ENCODE measurements around the gene MGAT5B. TPM values are rescaled to one million over a fixed set of nuclear protein-coding genes. Genes with fewer than 3 reads are reported as not detected.

The MGAT5B gene
- total RNA-seq, 5 donors from 2014 or later (not counting 1 experiment from before 2014, with no cell fraction given): 0.15 to 2.4 (median 0.79) TPM

DNA sequence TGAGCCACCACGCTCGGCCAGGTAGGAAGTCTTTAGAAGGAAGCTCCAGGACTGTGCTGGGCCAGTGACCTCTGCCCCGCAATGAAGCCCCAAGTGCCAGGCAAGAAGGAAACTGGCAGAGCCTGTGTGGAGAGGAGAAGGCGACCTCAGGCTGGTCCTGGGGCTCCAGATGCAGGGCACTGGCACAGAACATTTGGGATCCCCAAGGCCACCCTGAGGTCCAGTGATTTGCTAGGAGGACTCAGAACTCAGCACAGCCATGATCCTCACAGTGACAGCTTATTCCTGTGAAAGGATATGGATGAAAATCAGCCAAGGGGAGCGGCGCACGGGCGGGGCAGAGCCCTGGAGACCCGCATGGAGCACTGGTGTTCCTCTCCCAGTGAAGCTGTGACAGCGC, 24.1 kb downstream of the MGAT5B start:
- ATAC-seq (replicated peaks in 1 of 4): no peak
- CTCF ChIA-PET: no interaction called here
- no peak overlapping the region for H3K4me3 ChIP-seq (ENCODE audit: control insufficient read depth in 1 of 2, extremely low read depth in 1 of 2, low read length in 1 of 2)
- WGBS (ENCODE audit: insufficient coverage): 89% methylated on average over 10 of the region's 10 CpGs
- no peak overlapping the region for H3K27ac ChIP-seq (ENCODE audit: low read length)
- no peak for DNase-seq
- peaks cover 0 to 7% of the 10 kb centered on the region in 2 experiments for H3K27me3 ChIP-seq (replicated peaks in 1 of 2; ENCODE audit: control insufficient read depth in 2 of 2, extremely low read depth in 1 of 2, insufficient read depth in 2 of 2, low read length in 1 of 2)
- no peaks in the 10 kb centered on the region for H3K9me3 ChIP-seq
- H3K9me3 Mint-ChIP-seq: no peaks in the 10 kb centered on the region
- H3K4me1 Mint-ChIP-seq: no peaks in the 10 kb centered on the region
- H3K36me3 ChIP-seq (ENCODE audit: control insufficient read depth in 2 of 2, extremely low read depth in 1 of 2, insufficient read depth in 1 of 2, low read length in 1 of 2): no peaks in the 10 kb centered on the region
- H3K27me3 Mint-ChIP-seq: peaks cover 0 to 7% of the 10 kb centered on the region in 2 donors
- no peaks in the 10 kb centered on the region for H3K4me1 ChIP-seq (ENCODE audit: control insufficient read depth in 1 of 2, extremely low read depth in 1 of 2, insufficient read depth in 2 of 2, low read length in 2 of 2)
- no peak overlapping the region for H3K27ac Mint-ChIP-seq
- POLR2A ChIA-PET: no interaction called here
- no peaks in the 10 kb centered on the region for H3K36me3 Mint-ChIP-seq
- no peak overlapping the region for H3K4me3 Mint-ChIP-seq

DNA sequence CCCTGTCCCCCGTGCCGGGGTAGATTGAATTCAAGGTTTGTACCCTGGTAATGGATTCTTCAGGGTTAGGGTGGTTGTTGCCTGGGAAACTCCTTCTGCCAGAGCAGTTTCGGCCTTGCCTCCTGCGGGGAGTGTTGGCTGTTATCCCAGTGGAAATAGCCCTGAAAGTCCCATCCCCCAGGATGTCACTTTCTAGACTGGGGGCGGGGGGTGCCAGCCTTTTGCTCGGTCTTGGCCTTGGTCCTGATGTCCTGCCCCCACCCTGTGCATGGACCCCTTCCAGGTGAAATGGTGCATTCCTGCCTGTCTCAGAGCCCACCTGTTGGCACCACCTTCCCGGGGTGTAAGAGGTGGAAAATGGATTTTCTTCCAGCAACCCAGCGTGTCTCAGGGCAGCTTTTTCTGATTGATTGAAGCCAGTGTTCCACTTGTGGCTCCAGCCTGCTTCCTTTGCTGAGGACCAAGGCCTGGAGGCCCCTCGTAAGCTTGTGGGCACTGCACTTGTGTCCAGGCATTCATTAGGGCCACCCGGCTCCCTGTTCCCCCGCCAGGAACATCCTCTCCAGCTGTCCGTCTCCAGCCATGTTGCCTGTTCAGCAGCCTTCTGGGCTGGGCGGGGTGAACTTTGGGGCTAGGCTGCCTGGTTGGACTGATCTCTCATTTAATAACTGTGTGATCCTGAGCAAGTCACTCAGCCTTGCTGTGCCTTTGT, 25.6 kb downstream of the MGAT5B start:
- no peak overlapping the region for H3K4me3 ChIP-seq (ENCODE audit: control insufficient read depth in 1 of 2, extremely low read depth in 1 of 2, low read length in 1 of 2)
- no peaks in the 10 kb centered on the region for H3K9me3 ChIP-seq
- CTCF ChIA-PET: interaction anchor here in 1 of 2 donors (0.7 kb wide), 1 partner anchor 164 kb away, joined by 5 read pairs; no protein-coding TSS in a partner anchor
- H3K4me1 ChIP-seq (ENCODE audit: control insufficient read depth in 1 of 2, extremely low read depth in 1 of 2, insufficient read depth in 2 of 2, low read length in 2 of 2): no peaks in the 10 kb centered on the region
- Mint-ChIP-seq H3K4me1 (no peaks in the 10 kb centered on the region), H3K27ac (no peak overlapping the region), H3K27me3 (no peaks in the 10 kb centered on the region), H3K36me3 (no peaks in the 10 kb centered on the region), H3K4me3 (no peak overlapping the region), H3K9me3 (no peaks in the 10 kb centered on the region)
- H3K27me3 ChIP-seq (replicated peaks in 1 of 2; ENCODE audit: control insufficient read depth in 2 of 2, extremely low read depth in 1 of 2, insufficient read depth in 2 of 2, low read length in 1 of 2): peaks cover 0 to 8% of the 10 kb centered on the region in 2 experiments
- DNase-seq: no peak
- no peak for ATAC-seq (replicated peaks in 1 of 4)
- H3K36me3 ChIP-seq (ENCODE audit: control insufficient read depth in 2 of 2, extremely low read depth in 1 of 2, insufficient read depth in 1 of 2, low read length in 1 of 2): no peaks in the 10 kb centered on the region
- POLR2A ChIA-PET: no interaction called here
- 88% methylated on average over 13 of the region's 13 CpGs for WGBS (ENCODE audit: insufficient coverage)
- H3K27ac ChIP-seq (ENCODE audit: low read length): no peak overlapping the region

DNA sequence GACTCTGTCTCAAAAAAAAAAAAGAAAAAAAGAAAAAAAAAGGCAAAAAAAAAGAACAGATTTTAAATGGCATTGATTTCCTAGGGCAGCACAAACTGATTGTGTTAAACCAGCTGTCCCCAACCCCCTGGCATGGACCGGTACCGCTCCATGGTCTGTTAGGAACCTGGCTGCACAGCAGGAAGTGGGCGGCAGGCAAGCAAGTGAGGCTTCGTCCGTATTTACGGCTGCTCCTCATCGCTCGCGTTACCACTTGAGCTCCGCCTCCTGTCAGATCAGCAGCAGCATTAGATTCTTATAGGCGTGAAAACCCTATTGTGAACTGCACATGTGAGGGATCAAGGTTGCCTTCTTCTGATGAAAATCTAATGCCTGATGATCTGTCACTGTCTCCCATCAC, 26.6 kb downstream of the MGAT5B start:
- DNase-seq (no peak), ATAC-seq (replicated peaks in 1 of 4) (no peak)
- Mint-ChIP-seq H3K4me1 (no peaks in the 10 kb centered on the region), H3K27me3 (no peaks in the 10 kb centered on the region), H3K9me3 (no peaks in the 10 kb centered on the region), H3K27ac (no peak overlapping the region), H3K4me3 (no peak overlapping the region), H3K36me3 (no peaks in the 10 kb centered on the region)
- Histone ChIP-seq H3K4me1 (ENCODE audit: control insufficient read depth in 1 of 2, extremely low read depth in 1 of 2, insufficient read depth in 2 of 2, low read length in 2 of 2) (no peaks in the 10 kb centered on the region), H3K4me3 (ENCODE audit: control insufficient read depth in 1 of 2, extremely low read depth in 1 of 2, low read length in 1 of 2) (no peak overlapping the region), H3K27me3 (replicated peaks in 1 of 2; ENCODE audit: control insufficient read depth in 2 of 2, extremely low read depth in 1 of 2, insufficient read depth in 2 of 2, low read length in 1 of 2) (peaks cover 0 to 9% of the 10 kb centered on the region in 2 experiments), H3K27ac (ENCODE audit: low read length) (no peak overlapping the region), H3K9me3 (no peaks in the 10 kb centered on the region), H3K36me3 (ENCODE audit: control insufficient read depth in 2 of 2, extremely low read depth in 1 of 2, insufficient read depth in 1 of 2, low read length in 1 of 2) (no peaks in the 10 kb centered on the region)
- POLR2A ChIA-PET: no interaction called here
- CTCF ChIA-PET: interaction anchor here in 1 of 2 donors (0.7 kb wide), 1 partner anchor 163 kb away, joined by 5 read pairs; no protein-coding TSS in a partner anchor
- 88% methylated on average over 10 of the region's 11 CpGs for WGBS (ENCODE audit: insufficient coverage)

DNA sequence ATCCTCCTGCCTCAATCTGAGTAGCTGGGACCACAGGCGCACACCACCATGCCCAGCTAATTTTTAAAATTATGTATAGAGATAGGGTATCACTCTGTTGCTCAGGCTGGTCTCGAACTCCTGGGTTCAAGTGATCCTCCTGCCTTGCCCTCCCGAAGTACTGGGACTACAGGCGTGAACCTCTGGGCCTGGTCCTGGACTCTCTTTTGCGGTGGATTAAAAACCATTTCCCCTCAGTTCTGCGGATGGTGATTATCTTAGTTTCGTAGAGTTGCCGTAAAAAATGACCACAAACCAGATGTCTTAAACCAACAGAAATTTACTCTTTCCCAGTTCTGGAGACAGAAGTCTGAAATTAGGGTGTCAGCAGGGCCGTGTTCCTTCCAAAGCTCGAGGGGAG, 28.8 kb downstream of the MGAT5B start:
- no peak overlapping the region for H3K4me3 Mint-ChIP-seq
- no peaks in the 10 kb centered on the region for H3K9me3 ChIP-seq

DNA sequence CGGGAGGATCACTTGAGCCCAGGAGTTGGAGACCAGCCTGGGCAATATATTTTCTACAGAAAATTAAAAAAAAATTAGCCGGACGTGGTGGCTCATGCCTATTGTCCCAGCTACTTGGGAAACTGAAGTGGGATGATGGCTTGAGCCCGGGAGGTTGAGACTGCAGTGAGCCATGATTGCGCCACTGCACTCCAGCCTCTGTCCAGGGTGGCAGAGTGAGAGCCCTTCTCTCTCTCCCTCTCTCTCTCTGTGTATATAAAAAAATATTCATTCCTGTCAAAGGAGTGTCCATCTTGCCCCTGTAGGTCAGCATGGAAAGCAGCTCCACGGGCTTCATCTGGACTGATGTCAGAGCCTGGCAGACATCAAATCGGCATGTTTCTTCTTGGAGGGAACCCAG, 31.2 kb downstream of the MGAT5B start:
- H3K27ac ChIP-seq (ENCODE audit: low read length): no peak overlapping the region
- POLR2A ChIA-PET: no interaction called here

More for the DNA sequence above, 28.8 kb downstream of the MGAT5B start:
- Mint-ChIP-seq H3K27ac (no peak overlapping the region), H3K9me3 (no peaks in the 10 kb centered on the region), H3K27me3 (no peaks in the 10 kb centered on the region), H3K36me3 (no peaks in the 10 kb centered on the region), H3K4me1 (no peaks in the 10 kb centered on the region)
- Histone ChIP-seq H3K27me3 (replicated peaks in 1 of 2; ENCODE audit: control insufficient read depth in 2 of 2, extremely low read depth in 1 of 2, insufficient read depth in 2 of 2, low read length in 1 of 2) (peaks cover 0 to 2% of the 10 kb centered on the region in 2 experiments), H3K36me3 (ENCODE audit: control insufficient read depth in 2 of 2, extremely low read depth in 1 of 2, insufficient read depth in 1 of 2, low read length in 1 of 2) (no peaks in the 10 kb centered on the region), H3K4me3 (ENCODE audit: control insufficient read depth in 1 of 2, extremely low read depth in 1 of 2, low read length in 1 of 2) (no peak overlapping the region), H3K27ac (ENCODE audit: low read length) (no peak overlapping the region), H3K4me1 (ENCODE audit: control insufficient read depth in 1 of 2, extremely low read depth in 1 of 2, insufficient read depth in 2 of 2, low read length in 2 of 2) (no peaks in the 10 kb centered on the region)
- ATAC-seq (replicated peaks in 1 of 4) (no peak), DNase-seq (no peak)
- ChIA-PET POLR2A (no interaction called here), CTCF (no interaction called here)
- 95% methylated on average over 3 of the region's 10 CpGs for WGBS (ENCODE audit: insufficient coverage)

DNA sequence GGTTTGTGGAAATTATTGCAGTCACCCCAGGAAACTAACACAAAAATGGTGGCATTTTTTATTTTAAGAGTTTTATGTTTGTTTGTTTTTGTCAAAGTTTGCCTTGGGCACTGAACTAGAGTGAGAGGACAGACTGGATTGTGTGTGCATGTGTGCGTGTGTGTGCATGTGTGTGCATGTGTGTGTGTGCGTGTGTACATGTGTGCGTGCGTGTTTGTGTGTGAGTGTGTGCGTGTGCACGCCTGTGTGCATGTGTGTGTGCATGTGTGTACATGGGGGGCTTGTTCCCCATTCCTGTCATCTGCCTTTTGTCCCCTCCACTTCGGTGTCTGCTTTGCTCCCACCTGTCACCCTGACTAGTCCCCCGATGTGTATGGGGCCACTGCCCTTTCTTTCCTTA, 32.5 kb downstream of the MGAT5B start:
- ATAC-seq (replicated peaks in 1 of 4) (no peak), DNase-seq (no peak)
- ChIA-PET POLR2A (no interaction called here), CTCF (no interaction called here)
- no peaks in the 10 kb centered on the region for H3K9me3 ChIP-seq
- Mint-ChIP-seq H3K27ac (no peak overlapping the region), H3K4me3 (no peak overlapping the region), H3K4me1 (no peaks in the 10 kb centered on the region), H3K36me3 (no peaks in the 10 kb centered on the region), H3K9me3 (no peaks in the 10 kb centered on the region), H3K27me3 (no peaks in the 10 kb centered on the region)
- no peaks in the 10 kb centered on the region for H3K4me1 ChIP-seq (ENCODE audit: control insufficient read depth in 1 of 2, extremely low read depth in 1 of 2, insufficient read depth in 2 of 2, low read length in 2 of 2)
- H3K27me3 ChIP-seq (replicated peaks in 1 of 2; ENCODE audit: control insufficient read depth in 2 of 2, extremely low read depth in 1 of 2, insufficient read depth in 2 of 2, low read length in 1 of 2): peaks cover 0 to 13% of the 10 kb centered on the region in 2 experiments
- WGBS (ENCODE audit: insufficient coverage): 100% methylated on average over 1 of the region's 8 CpGs
- H3K4me3 ChIP-seq (ENCODE audit: control insufficient read depth in 1 of 2, extremely low read depth in 1 of 2, low read length in 1 of 2): no peak overlapping the region
- no peaks in the 10 kb centered on the region for H3K36me3 ChIP-seq (ENCODE audit: control insufficient read depth in 2 of 2, extremely low read depth in 1 of 2, insufficient read depth in 1 of 2, low read length in 1 of 2)
- no peak overlapping the region for H3K27ac ChIP-seq (ENCODE audit: low read length)

More for the DNA sequence above, 31.2 kb downstream of the MGAT5B start:
- peaks cover 0 to 8% of the 10 kb centered on the region in 2 experiments for H3K27me3 ChIP-seq (replicated peaks in 1 of 2; ENCODE audit: control insufficient read depth in 2 of 2, extremely low read depth in 1 of 2, insufficient read depth in 2 of 2, low read length in 1 of 2)
- H3K27ac Mint-ChIP-seq: no peak overlapping the region
- no peak overlapping the region for H3K4me3 Mint-ChIP-seq
- H3K9me3 Mint-ChIP-seq: no peaks in the 10 kb centered on the region
- DNase-seq (no peak), ATAC-seq (replicated peaks in 1 of 4) (no peak)
- H3K4me1 Mint-ChIP-seq: no peaks in the 10 kb centered on the region
- H3K36me3 ChIP-seq (ENCODE audit: control insufficient read depth in 2 of 2, extremely low read depth in 1 of 2, insufficient read depth in 1 of 2, low read length in 1 of 2): no peaks in the 10 kb centered on the region
- no peaks in the 10 kb centered on the region for H3K36me3 Mint-ChIP-seq
- CTCF ChIA-PET: no interaction called here
- no peaks in the 10 kb centered on the region for H3K9me3 ChIP-seq
- no peaks in the 10 kb centered on the region for H3K4me1 ChIP-seq (ENCODE audit: control insufficient read depth in 1 of 2, extremely low read depth in 1 of 2, insufficient read depth in 2 of 2, low read length in 2 of 2)
- H3K27me3 Mint-ChIP-seq: no peaks in the 10 kb centered on the region
- no peak overlapping the region for H3K4me3 ChIP-seq (ENCODE audit: control insufficient read depth in 1 of 2, extremely low read depth in 1 of 2, low read length in 1 of 2)
- WGBS (ENCODE audit: insufficient coverage): 91% methylated on average over 3 of the region's 7 CpGs

Data from T-cell (primary cell).